ENCODE results near the gene GTF2F1. TPM values are rescaled to one million over a fixed set of nuclear protein-coding genes. Genes with fewer than 3 reads are reported as not detected.
"Not testable (repeated sequence)": the region's sequence is repeated elsewhere in the genome, so short reads cannot be mapped to it uniquely, and the experiment has no call there.

GTF2F1 gene
- total RNA-seq, 2 donors from 2014 or later, result 58.2 to 73.6 TPM

GRCh38 chr19:6362027-6362350, 31.0 kb downstream of the GTF2F1 start:
- no peak for TF ChIP-seq CTCF (IDR thresholded peaks at IDR 0.05)
- peak overlapping the region; percentile 77 for H3K27ac ChIP-seq
- intact Hi-C loops (cut with DNase I), result no loop called here
- H3K36me3 ChIP-seq, result peaks cover 4% of the 10 kb centered on the region
- peak overlapping the region; percentile 98 for H3K4me3 ChIP-seq
- H3K4me1 ChIP-seq, result no peaks in the 10 kb centered on the region
- peak overlapping the region; percentile 80 to 82 for H3K9ac ChIP-seq (ENCODE audit: low read depth in 2 of 2, low read length in 2 of 2)
- no peaks in the 10 kb centered on the region for H3K9me3 ChIP-seq
- DNase-seq, result peak; percentile 31
- H3K27me3 ChIP-seq, result no peaks in the 10 kb centered on the region

- H3K27me3 ChIP-seq; H3K27ac ChIP-seq; H3K9me3 ChIP-seq; DNase-seq; intact Hi-C loops (cut with DNase I); H3K4me1 ChIP-seq; H3K9ac ChIP-seq (ENCODE audit: low read depth in 2 of 2, low read length in 2 of 2); H3K36me3 ChIP-seq: not testable (repeated sequence)
- H3K4me3 ChIP-seq, result peak overlapping the region; percentile 98
Measured at GRCh38 chr19:6360857-6361216, 32.1 kb downstream of the GTF2F1 start.

- H3K4me3 ChIP-seq; H3K4me1 ChIP-seq; H3K27ac ChIP-seq; H3K36me3 ChIP-seq; H3K9ac ChIP-seq (ENCODE audit: low read depth in 2 of 2, low read length in 2 of 2); DNase-seq; intact Hi-C loops (cut with DNase I); H3K27me3 ChIP-seq; H3K9me3 ChIP-seq: not testable (repeated sequence)
Measured at GRCh38 chr19:6360445-6360844, 32.5 kb downstream of the GTF2F1 start.

- intact Hi-C loops (cut with DNase I), result no loop called here
- no peaks in the 10 kb centered on the region for H3K4me1 ChIP-seq
Measured at GRCh38 chr19:6359568-6360341, 33.2 kb downstream of the GTF2F1 start.

GRCh38 chr19:6358003-6358402, 35.0 kb downstream of the GTF2F1 start:
- H3K9me3 ChIP-seq, result no peaks in the 10 kb centered on the region
- no peak for TF ChIP-seq CTCF (IDR thresholded peaks at IDR 0.05)
- no peak for DNase-seq
- H3K9ac ChIP-seq (ENCODE audit: low read depth in 2 of 2, low read length in 2 of 2), result no peak overlapping the region
- H3K27ac ChIP-seq, result no peak overlapping the region
- H3K36me3 ChIP-seq, result no peaks in the 10 kb centered on the region
- no peak overlapping the region for H3K4me3 ChIP-seq
- H3K4me1 ChIP-seq, result no peaks in the 10 kb centered on the region
- intact Hi-C loops (cut with DNase I), result no loop called here
- H3K27me3 ChIP-seq, result no peaks in the 10 kb centered on the region

More at GRCh38 chr19:6359568-6360341, 33.2 kb downstream of the GTF2F1 start:
- no peak for DNase-seq
- Histone ChIP-seq H3K36me3 (no peaks in the 10 kb centered on the region), H3K9me3 (no peaks in the 10 kb centered on the region), H3K27ac (no peak overlapping the region), H3K27me3 (no peaks in the 10 kb centered on the region), H3K9ac (ENCODE audit: low read depth in 2 of 2, low read length in 2 of 2) (no peak overlapping the region), H3K4me3 (no peak overlapping the region)
- no peak for TF ChIP-seq CTCF (IDR thresholded peaks at IDR 0.05)

GRCh38 chr19:6357174-6357573, 35.8 kb downstream of the GTF2F1 start:
- no peaks in the 10 kb centered on the region for H3K9me3 ChIP-seq
- H3K4me1 ChIP-seq, result no peaks in the 10 kb centered on the region
- no peak for DNase-seq
- TF ChIP-seq CTCF (IDR thresholded peaks at IDR 0.05), result no peak
- no peaks in the 10 kb centered on the region for H3K36me3 ChIP-seq
- no peaks in the 10 kb centered on the region for H3K27me3 ChIP-seq
- no peak overlapping the region for H3K9ac ChIP-seq (ENCODE audit: low read depth in 2 of 2, low read length in 2 of 2)
- no peak overlapping the region for H3K27ac ChIP-seq
- no peak overlapping the region for H3K4me3 ChIP-seq
- intact Hi-C loops (cut with DNase I), result no loop called here

GRCh38 chr19:6355321-6356040, 37.5 kb downstream of the GTF2F1 start:
- H3K9ac ChIP-seq (ENCODE audit: low read depth in 2 of 2, low read length in 2 of 2); H3K4me1 ChIP-seq; H3K36me3 ChIP-seq; H3K27ac ChIP-seq; DNase-seq; intact Hi-C loops (cut with DNase I); H3K4me3 ChIP-seq; H3K27me3 ChIP-seq; H3K9me3 ChIP-seq: not testable (repeated sequence)

All from colonic mucosa (tissue), 4 donors.